NCI-H526 (cell line): ENCODE measurements around the gene NMNAT2.
"Not testable (repeated sequence)": the region's sequence is repeated elsewhere in the genome, so short reads cannot be mapped to it uniquely, and the experiment has no call there.

Source experiments
- DNase-seq, 2 experiments: peaks; one replicate each; lab custom pipeline; 2025; lab: John Stamatoyannopoulos, UW

Gene NMNAT2

GRCh38 chr1:183259924-183260323, 158.3 kb downstream of the NMNAT2 start:
- DNase-seq, result no peak

DNA sequence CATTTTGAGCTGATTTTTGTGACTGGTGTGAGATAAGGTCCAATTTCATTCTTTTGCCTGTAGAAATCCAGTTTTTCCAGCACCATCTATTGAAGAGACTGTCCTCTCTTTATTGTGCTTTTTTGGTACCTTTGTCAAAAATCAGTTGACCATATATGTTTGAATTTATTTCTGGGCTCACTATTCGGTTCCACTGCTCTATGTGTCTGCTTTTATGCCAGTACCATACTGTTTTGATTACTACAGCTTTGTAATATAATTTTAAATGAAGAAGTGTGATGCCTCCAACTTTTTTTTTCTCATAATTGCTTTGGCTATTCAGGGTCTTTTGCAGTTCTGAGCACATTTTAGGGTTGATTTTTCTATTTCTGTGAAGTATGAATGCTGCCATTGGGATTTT, 163.1 kb downstream of the NMNAT2 start:
- DNase-seq, result no peak

DNA sequence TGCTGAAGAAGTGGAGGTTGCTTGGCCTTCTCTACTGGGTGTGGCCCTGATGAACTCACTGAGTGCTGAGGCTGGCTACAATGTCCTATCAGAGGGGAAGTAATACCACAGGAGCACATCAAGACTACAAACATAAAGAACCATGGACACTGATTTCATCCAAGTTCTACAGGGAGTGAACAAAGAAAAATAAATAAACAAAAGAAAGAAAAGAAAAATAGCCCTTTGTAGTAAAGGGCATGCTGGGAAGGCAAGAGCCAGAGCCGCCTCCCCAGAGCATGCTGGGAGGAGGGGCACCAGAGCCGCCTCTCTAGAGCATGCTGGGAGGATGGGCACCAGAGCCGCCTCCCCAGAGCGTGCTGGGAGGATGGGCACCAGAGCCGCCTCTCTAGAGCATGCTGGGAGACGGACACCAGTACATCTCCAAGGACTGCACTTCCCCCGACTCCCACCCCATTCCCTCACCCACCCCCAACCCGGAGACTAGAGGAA, 166.2 kb downstream of the NMNAT2 start:
- DNase-seq, result no peak

DNA sequence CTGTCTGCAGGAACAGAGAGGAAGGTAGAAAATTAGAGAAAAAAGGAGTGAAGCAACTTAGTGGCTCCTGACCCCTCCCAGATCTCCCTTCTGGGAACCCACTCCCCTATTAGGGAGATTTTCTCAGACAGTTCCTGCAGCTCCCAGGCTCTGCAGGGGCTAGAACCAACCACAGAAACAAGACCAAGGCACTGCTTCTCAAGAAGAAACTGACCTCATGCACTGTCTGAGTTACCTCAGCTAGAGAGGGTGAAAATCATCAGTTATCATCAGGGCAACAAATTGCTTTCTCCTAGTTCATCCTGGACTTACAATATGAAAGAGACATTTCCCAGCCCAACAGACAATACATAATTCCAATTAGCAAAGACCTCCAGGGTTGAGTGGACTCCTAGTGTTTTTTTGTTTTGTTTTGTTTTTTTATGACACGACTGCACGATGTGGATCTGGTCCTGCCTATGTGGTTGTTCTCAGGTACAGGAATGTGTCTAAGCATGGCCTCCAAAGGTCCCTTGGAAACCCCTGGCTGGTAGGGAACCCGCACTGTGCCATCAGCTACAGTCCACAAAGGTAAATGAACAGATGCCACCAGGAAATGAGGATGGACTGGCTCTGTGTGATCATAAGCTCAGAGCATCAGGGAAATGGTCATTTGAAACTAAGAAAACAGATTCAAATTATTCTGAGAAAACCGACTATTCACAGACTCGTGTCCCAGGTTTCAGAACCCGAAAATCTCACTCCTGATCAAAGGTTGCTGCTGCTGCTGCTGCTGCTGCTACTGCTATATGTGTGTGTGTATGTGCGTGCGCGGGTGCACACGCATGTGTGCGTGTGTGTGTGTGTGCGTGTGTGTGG, 166.8 kb downstream of the NMNAT2 start:
- DNase-seq, result no peak

- DNase-seq, result no peak
Measured at GRCh38 chr1:183249941-183250452, 168.2 kb downstream of the NMNAT2 start.

- no peak for DNase-seq
Measured at GRCh38 chr1:183248989-183249691, 169.0 kb downstream of the NMNAT2 start.

DNA sequence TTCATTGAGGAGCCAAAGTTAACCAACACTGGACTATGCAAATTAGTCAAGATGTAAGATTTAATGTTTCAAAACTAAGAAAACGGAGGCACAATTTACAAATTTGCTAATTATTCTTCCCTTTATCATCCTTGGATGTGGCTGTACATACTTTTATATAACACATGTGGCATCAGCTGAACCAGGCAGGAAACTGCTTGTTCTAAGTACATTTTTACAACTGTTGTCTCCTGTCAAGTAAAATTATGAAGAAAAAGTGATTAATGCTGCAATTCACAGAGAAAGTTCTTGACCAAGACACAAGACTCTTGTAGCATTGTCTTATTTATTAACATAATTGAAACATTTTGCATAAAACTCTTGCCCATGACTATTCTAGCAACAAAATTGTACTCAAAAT, 170.2 kb downstream of the NMNAT2 start:
- no peak for DNase-seq

DNA sequence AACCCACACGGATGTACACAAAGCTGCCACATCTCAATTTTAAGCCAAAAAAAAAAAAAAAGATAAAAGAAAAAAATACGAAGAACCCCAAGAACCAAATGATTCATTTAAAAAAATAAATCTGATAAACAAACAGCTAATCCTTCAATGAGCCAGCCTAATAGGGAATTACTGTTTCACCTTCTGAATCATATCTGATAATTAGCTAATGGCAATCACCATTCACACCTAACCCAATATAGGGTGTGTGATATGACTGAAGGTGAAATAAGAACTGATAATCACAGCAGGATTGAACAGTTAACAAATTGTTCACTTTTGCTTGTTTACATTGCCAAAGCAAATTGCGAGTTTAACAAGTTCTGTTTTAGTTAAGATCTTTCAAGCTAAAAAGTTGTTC, 170.7 kb downstream of the NMNAT2 start:
- DNase-seq, result no peak

- DNase-seq, result no peak
Measured at GRCh38 chr1:183247066-183247465, 171.1 kb downstream of the NMNAT2 start.

DNA sequence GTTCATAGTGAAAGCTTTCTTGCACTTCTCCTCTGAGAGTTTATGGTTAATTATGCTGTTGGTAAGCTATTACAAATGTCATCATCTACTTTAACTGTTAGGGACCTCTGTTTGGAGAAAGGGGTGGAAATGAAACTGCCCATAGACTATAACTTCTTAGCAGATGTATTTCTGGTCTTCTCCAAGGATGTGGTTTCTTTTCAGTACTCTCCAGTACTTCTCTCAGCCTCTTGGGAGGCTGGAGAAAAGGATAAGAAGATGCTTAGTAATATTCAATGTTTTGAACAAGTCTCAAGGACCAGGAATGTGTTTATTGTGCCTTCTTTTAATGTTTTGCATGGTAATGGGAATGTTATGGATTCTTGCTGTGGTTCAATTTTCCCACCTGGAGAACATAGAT, 171.7 kb downstream of the NMNAT2 start:
- DNase-seq, result no peak

DNA sequence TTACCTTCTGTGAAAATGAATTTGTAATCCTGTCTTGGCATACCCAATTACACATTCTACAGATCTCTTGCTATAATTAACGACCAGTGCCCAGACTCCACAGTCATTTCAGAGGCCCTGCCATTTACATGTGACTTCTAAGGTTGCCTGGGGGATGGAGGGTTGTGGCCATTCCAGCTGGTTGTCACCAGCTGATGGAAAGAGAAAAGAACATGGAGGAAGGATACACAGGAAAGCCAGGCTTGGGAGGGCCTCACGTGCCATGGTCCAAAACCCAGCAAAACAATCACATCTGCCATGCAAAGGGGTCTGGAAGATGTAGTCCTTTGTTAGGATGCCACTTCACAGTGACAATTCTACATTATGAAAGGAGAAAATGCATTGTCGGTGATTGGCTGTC, 172.8 kb downstream of the NMNAT2 start:
- DNase-seq, result no peak

- no peak for DNase-seq
Measured at GRCh38 chr1:183244466-183244865, 173.7 kb downstream of the NMNAT2 start.

DNA sequence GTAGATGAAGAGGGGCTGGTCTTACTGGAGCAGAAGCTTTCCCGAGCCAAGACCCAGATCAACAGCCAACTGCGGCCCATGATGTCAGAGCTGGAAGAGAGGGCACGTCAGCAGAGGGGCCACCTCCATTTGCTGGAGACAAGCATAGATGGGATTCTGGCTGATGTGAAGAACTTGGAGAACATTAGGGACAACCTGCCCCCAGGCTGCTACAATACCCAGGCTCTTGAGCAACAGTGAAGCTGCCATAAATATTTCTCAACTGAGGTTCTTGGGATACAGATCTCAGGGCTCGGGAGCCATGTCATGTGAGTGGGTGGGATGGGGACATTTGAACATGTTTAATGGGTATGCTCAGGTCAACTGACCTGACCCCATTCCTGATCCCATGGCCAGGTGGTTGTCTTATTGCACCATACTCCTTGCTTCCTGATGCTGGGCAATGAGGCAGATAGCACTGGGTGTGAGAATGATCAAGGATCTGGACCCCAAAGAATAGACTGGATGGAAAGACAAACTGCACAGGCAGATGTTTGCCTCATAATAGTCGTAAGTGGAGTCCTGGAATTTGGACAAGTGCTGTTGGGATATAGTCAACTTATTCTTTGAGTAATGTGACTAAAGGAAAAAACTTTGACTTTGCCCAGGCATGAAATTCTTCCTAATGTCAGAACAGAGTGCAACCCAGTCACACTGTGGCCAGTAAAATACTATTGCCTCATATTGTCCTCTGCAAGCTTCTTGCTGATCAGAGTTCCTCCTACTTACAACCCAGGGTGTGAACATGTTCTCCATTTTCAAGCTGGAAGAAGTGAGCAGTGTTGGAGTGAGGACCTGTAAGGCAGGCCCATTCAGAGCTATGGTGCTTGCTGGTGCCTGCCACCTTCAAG, 174.8 kb downstream of the NMNAT2 start:
- DNase-seq, result no peak

- DNase-seq, result no peak
Measured at GRCh38 chr1:183242556-183242955, 175.6 kb downstream of the NMNAT2 start.

GRCh38 chr1:183241471-183241870, 176.7 kb downstream of the NMNAT2 start:
- DNase-seq, result no peak

DNA sequence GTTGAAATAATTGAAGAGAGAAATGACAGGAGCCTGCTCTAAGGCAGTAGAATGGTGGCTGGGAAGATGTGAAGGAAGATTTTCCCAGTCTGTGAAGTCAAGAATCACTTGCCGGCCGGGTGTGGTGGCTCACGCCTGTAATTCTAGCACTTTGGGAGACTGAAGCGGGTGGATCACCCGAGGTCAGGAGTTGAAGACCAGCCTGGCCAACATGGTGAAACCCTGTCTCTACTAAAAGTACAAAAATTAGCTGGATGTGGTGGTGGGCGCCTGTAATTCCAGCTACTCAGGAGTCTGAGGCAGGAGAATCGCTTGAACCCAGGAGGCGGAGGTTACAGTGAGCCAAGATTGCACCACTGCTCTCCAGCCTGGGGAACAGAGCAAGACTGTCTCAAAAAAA, 177.3 kb downstream of the NMNAT2 start:
- DNase-seq, result not testable (repeated sequence)

GRCh38 chr1:183240526-183240825, 177.7 kb downstream of the NMNAT2 start:
- no peak for DNase-seq

- DNase-seq, result no peak
Measured at GRCh38 chr1:183239793-183240525, 178.2 kb downstream of the NMNAT2 start.

DNA sequence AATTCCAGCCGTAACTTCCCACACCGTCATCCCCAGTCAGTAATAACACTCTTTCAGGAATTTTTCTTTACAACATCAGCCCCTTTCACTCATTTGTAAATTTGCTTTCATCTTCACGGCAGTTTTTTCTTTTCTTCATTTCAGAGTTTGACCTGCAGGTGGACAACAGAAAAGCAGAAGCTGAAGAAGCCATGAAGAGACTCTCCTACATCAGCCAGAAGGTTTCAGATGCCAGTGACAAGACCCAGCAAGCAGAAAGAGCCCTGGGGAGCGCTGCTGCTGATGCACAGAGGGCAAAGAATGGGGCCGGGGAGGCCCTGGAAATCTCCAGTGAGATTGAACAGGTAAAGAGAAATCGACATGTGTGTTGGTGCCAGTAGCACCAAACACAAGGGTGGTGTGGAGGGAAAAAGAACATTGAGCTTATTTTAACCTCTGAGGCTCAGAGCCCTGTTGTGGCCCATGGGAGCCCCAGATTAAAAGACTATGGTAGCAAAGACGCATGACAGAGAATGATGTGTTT, 178.9 kb downstream of the NMNAT2 start:
- no peak for DNase-seq

DNA sequence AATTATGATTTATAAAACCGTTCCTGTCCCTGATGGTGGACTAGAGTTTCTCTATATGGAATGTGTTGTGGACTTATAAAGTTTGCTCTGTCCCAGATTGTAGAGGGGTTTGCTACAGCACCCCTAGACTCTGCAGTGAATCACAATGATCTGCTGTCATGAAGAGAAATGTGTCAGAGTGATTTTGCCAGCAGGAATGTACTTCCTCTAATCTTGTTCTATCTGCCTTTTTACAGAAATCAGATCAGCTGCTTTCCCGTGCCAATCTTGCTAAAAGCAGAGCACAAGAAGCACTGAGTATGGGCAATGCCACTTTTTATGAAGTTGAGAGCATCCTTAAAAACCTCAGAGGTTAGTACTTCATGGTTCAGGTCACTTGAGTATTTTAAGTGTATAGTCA, 180.1 kb downstream of the NMNAT2 start:
- no peak for DNase-seq

DNA sequence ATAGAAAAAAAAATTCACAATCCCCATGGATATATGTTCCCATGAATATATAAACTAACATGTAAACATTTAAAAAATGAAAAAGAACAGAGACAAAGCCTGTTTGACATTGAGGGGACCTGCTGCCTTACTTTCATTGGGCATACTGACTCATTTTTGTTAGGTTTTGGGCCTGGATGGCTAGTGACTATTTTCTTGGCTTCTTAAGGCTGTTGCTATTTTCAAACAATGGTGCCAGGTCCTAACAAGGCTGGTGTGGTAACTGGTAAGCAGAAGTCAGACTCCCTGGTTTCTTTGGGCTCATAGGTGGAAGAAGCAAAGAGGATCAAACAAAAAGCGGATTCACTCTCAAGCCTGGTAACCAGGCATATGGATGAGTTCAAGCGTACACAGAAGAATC, 181.1 kb downstream of the NMNAT2 start:
- no peak for DNase-seq
